ENCODE measurements around the gene ELL.
A peak's percentile ranks its signal among the peaks of the same experiment; 100 is the strongest.

The ELL gene

DNA sequence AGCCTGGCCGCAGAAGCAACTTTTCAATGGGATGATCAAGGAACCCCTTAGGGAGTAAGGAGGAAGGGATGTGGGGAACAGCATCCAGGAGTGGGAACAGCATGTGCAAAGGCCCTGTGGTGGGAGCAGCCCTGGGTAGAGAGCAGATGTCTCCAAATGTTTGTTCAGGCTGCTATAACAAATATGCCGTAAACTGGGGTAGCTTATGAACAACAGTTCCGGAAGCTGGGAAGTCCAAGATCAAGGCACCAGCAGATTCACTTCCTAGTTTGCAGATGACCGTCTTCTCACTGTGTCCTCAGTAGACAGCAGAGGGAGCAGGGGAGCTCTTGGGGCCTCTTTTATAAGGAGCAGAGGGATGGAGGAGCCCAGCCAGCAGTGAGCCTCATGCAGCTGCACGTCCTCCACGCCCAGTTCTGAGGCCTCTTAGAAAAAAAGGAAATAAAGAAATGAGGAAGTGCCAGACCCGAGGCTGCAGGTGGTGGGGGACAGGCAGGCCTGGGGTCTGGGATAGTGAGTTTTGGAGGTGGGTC is 120.2 kb downstream of the ELL start:
- H3K4me3 ChIP-seq (ENCODE audit: low read depth, low read length), result no peak overlapping the region
- no peaks in the 10 kb centered on the region for H3K36me3 ChIP-seq
- no peak for DNase-seq
- no peak overlapping the region for H3K27ac ChIP-seq
- H3K9me3 ChIP-seq (ENCODE audit: severe bottlenecking), result no peaks in the 10 kb centered on the region
- no peaks in the 10 kb centered on the region for H3K27me3 ChIP-seq (ENCODE audit: insufficient read depth, low read depth, severe bottlenecking)
- TF ChIP-seq, protein P1, sequence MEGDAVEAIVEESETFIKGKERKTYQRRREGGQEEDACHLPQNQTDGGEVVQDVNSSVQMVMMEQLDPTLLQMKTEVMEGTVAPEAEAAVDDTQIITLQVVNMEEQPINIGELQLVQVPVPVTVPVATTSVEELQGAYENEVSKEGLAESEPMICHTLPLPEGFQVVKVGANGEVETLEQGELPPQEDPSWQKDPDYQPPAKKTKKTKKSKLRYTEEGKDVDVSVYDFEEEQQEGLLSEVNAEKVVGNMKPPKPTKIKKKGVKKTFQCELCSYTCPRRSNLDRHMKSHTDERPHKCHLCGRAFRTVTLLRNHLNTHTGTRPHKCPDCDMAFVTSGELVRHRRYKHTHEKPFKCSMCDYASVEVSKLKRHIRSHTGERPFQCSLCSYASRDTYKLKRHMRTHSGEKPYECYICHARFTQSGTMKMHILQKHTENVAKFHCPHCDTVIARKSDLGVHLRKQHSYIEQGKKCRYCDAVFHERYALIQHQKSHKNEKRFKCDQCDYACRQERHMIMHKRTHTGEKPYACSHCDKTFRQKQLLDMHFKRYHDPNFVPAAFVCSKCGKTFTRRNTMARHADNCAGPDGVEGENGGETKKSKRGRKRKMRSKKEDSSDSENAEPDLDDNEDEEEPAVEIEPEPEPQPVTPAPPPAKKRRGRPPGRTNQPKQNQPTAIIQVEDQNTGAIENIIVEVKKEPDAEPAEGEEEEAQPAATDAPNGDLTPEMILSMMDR (IDR thresholded peaks at IDR 0.05; ENCODE audit: low read depth, low read length), result peak; percentile 29

- Histone ChIP-seq H3K9me3 (ENCODE audit: severe bottlenecking) (no peaks in the 10 kb centered on the region), H3K4me3 (ENCODE audit: low read depth, low read length) (no peak overlapping the region), H3K27ac (no peak overlapping the region), H3K27me3 (ENCODE audit: insufficient read depth, low read depth, severe bottlenecking) (no peaks in the 10 kb centered on the region), H3K36me3 (no peaks in the 10 kb centered on the region)
- TF ChIP-seq, protein P1 (IDR thresholded peaks at IDR 0.05; ENCODE audit: low read depth, low read length), result no peak
- no peak for DNase-seq
Observed at GRCh38 chr19:18399008-18399407, 122.9 kb downstream of the ELL start.

GRCh38 chr19:18397242-18398202 is 124.3 kb downstream of the ELL start, which contains the start of gene LRRC25:
Gene LRRC25 (minus strand): TSS chr19:18397622. CDS start chr19:18396963, 659 bp downstream.
- H3K27me3 ChIP-seq (ENCODE audit: insufficient read depth, low read depth, severe bottlenecking), result no peaks in the 10 kb centered on the region
- no peak within 1 kb of the TSS for H3K4me3 ChIP-seq (ENCODE audit: low read depth, low read length)
- no peaks in the 10 kb centered on the region for H3K36me3 ChIP-seq
- H3K27ac ChIP-seq, result no peak within 1 kb of the TSS
- H3K9me3 ChIP-seq (ENCODE audit: severe bottlenecking), result no peaks in the 10 kb centered on the region
- TF ChIP-seq, protein P1 (IDR thresholded peaks at IDR 0.05; ENCODE audit: low read depth, low read length), result no peak
- DNase-seq, result no peak

GRCh38 chr19:18396471-18397241 is 125.2 kb downstream of the ELL start:
- Histone ChIP-seq H3K4me3 (ENCODE audit: low read depth, low read length) (no peak overlapping the region), H3K27ac (no peak overlapping the region), H3K36me3 (no peaks in the 10 kb centered on the region), H3K27me3 (ENCODE audit: insufficient read depth, low read depth, severe bottlenecking) (no peaks in the 10 kb centered on the region), H3K9me3 (ENCODE audit: severe bottlenecking) (no peaks in the 10 kb centered on the region)
- DNase-seq, result no peak
- TF ChIP-seq, protein P1 (IDR thresholded peaks at IDR 0.05; ENCODE audit: low read depth, low read length), result no peak

GRCh38 chr19:18393836-18394235 is 128.0 kb downstream of the ELL start:
- TF ChIP-seq, protein P1 (IDR thresholded peaks at IDR 0.05; ENCODE audit: low read depth, low read length), result no peak
- Histone ChIP-seq H3K4me3 (ENCODE audit: low read depth, low read length) (no peak overlapping the region), H3K27me3 (ENCODE audit: insufficient read depth, low read depth, severe bottlenecking) (no peaks in the 10 kb centered on the region), H3K9me3 (ENCODE audit: severe bottlenecking) (peaks cover 4% of the 10 kb centered on the region), H3K36me3 (peaks cover 8% of the 10 kb centered on the region), H3K27ac (no peak overlapping the region)
- no peak for DNase-seq
